Smooth muscle cell (in vitro differentiated cells): Measurements from ENCODE around the gene ERC1. TPM values are rescaled to one million over a fixed set of nuclear protein-coding genes. Genes with fewer than 3 reads are reported as not detected.

Source experiments
- DNase-seq: peaks from one replicate; lab custom pipeline; 2025; ENCODE audit not compliant: unreplicated experiment; lab: John Stamatoyannopoulos, UW
- H2AFZ ChIP-seq: fragments of 200-600 bp; sonication (generic); 2 replicates; pipeline ENCODE4 v1.6.0; 2016; ENCODE audit warnings: antibody characterized with exemption, low read depth, mild to moderate bottlenecking
- H3F3A ChIP-seq: fragments of 200-600 bp; sonication (generic); 2 replicates; pipeline ENCODE4 v1.6.0; 2017; ENCODE audit warnings: antibody characterized with exemption, low read depth
- H3K27ac ChIP-seq: fragments of 200-600 bp; sonication (generic); 2 replicates; pipeline ENCODE4 v1.5.1; 2016; ENCODE audit warnings: low read depth, mild to moderate bottlenecking
- H3K27me3 ChIP-seq: fragments of 200-600 bp; sonication (generic); 2 replicates; pipeline ENCODE4 v1.6.1; 2016; ENCODE audit warnings: low read depth, mild to moderate bottlenecking
- H3K36me3 ChIP-seq: fragments of 200-600 bp; sonication (generic); 2 replicates; pipeline ENCODE4 v1.5.1; 2016; ENCODE audit warnings: low read depth
- H3K4me1 ChIP-seq: fragments of 200-600 bp; sonication (generic); 2 replicates; pipeline ENCODE4 v1.5.1; 2016; ENCODE audit warnings: low read depth
- H3K4me2 ChIP-seq: fragments of 200-600 bp; sonication (generic); 2 replicates; pipeline ENCODE4 v1.6.0; 2016; ENCODE audit warnings: mild to moderate bottlenecking
- H3K4me3 ChIP-seq: fragments of 200-600 bp; sonication (generic); 2 replicates; pipeline ENCODE4 v1.5.1; 2016; ENCODE audit warnings: mild to moderate bottlenecking
- H3K79me2 ChIP-seq: fragments of 200-600 bp; sonication (generic); 2 replicates; pipeline ENCODE4 v1.6.0; 2016; ENCODE audit warnings: low read depth, mild to moderate bottlenecking
- H3K9ac ChIP-seq: fragments of 200-600 bp; sonication (generic); 2 replicates; pipeline ENCODE4 v1.6.0; 2016; ENCODE audit warnings: low read depth
- H3K9me3 ChIP-seq: fragments of 200-600 bp; sonication (generic); replicated peaks from 2 replicates; pipeline ENCODE4 v1.5.1; 2016; ENCODE audit warnings: low read depth
- H4K20me1 ChIP-seq: fragments of 200-600 bp; sonication (generic); 2 replicates; pipeline ENCODE4 v1.6.0; 2016; ENCODE audit warnings: low read depth
- WGBS: methylation state at CpG from one replicate; pipeline ENCODE4 v1.1.7; 2016; ENCODE audit warnings: low lambda C conversion rate; 5-methylcytosine and 5-hydroxymethylcytosine counted together
- polyA plus RNA-seq: library from polyadenylated mRNA; unstranded; fragments of >200 nt; fragmentation: Nextera tagmentation; extraction: Ambion mirVana; gene quantifications from 2 replicates; pipeline ENCODE4 v1.2.1, GENCODE V29; 2016
- total RNA-seq: library from RNA; depleted of rRNA; stranded (reverse); fragments of >200 nt; gene quantifications from 2 replicates; pipeline ENCODE4 v1.2.3, GENCODE V29; 2014
- TF ChIP-seq, protein P1 (sequence below): fragments of 200-600 bp; sonication (generic); IDR thresholded peaks from 2 replicates; pipeline ENCODE4 v1.5.1; 2017; ENCODE audit warnings: borderline replicate concordance, mild to moderate bottlenecking, antibody characterized with exemption; ENCODE audit not compliant: insufficient read depth, poor library complexity, severe bottlenecking

Gene ERC1
- total and polyA plus RNA-seq, 2 experiments from 2014 or later, result 13.8 to 17.6 TPM

DNA sequence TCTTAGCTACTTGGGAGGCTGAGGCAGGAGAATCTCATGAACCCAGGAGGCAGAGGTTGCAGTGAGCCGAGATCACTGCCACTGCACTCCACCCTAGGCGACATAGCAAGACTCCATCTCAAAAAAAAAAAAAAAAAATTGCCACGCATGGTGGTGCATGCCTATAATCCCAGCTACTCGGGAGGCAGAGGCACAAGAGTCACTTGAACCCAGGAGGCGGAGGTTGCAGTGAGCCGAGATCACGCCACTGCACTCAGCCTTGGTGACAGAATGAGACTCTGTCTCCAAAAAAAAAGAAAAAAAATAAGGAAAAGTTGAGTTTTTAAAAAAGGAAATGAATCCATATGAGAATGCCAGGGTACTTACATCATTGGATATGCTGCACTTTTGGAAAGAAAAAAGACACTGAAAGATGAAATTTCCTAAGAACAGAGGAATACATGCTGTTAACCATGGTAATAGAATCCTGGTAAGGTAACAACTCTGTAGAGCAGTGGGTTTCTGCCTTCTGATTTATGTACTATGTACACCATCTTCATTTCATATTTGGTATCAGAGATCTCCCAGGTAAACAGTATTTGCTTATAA lies 222.7 kb downstream of the ERC1 start:
- H3K4me2 ChIP-seq, result no peak overlapping the region
- H3K27ac ChIP-seq, result no peak overlapping the region
- H3K79me2 ChIP-seq, result peaks cover 8% of the 10 kb centered on the region
- H3K36me3 ChIP-seq, result no peaks in the 10 kb centered on the region
- peaks cover 24% of the 10 kb centered on the region for H3K4me1 ChIP-seq
- H3K27me3 ChIP-seq, result no peaks in the 10 kb centered on the region
- no peak overlapping the region for H3K4me3 ChIP-seq
- H3K9me3 ChIP-seq, result no peaks in the 10 kb centered on the region
- TF ChIP-seq, protein P1, sequence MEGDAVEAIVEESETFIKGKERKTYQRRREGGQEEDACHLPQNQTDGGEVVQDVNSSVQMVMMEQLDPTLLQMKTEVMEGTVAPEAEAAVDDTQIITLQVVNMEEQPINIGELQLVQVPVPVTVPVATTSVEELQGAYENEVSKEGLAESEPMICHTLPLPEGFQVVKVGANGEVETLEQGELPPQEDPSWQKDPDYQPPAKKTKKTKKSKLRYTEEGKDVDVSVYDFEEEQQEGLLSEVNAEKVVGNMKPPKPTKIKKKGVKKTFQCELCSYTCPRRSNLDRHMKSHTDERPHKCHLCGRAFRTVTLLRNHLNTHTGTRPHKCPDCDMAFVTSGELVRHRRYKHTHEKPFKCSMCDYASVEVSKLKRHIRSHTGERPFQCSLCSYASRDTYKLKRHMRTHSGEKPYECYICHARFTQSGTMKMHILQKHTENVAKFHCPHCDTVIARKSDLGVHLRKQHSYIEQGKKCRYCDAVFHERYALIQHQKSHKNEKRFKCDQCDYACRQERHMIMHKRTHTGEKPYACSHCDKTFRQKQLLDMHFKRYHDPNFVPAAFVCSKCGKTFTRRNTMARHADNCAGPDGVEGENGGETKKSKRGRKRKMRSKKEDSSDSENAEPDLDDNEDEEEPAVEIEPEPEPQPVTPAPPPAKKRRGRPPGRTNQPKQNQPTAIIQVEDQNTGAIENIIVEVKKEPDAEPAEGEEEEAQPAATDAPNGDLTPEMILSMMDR, result no peak
- WGBS, result 98% methylated on average over 7 of the region's 7 CpGs
- no peak overlapping the region for H3K9ac ChIP-seq
- no peak for DNase-seq
- H2AFZ ChIP-seq, result no peak overlapping the region
- no peaks in the 10 kb centered on the region for H3F3A ChIP-seq
- H4K20me1 ChIP-seq, result peaks cover 12% of the 10 kb centered on the region

DNA sequence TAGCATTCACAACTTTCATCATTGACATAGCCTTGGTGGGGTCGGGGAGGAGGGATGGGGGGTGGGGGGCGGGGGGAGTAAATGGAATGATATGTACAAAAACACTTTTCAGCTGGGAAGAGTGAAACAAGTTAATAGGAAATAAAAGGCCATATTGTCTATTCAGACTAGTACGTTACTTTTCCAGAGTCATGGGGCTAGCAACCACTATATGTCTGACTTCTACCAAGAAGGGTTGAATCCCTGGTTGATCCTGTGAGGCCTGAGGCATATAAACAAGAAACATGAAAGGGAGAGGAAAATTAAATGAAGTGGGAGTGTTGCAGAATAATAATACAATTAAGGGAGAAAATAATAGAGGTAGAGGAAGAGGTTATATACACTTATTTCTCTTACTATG lies 225.5 kb downstream of the ERC1 start:
- 76% methylated on average over 3 of the region's 3 CpGs for WGBS
- Histone ChIP-seq H3F3A (no peaks in the 10 kb centered on the region), H3K79me2 (no peaks in the 10 kb centered on the region), H3K4me3 (no peak overlapping the region), H3K27me3 (no peaks in the 10 kb centered on the region), H4K20me1 (peaks cover 5% of the 10 kb centered on the region), H3K27ac (no peak overlapping the region), H3K36me3 (no peaks in the 10 kb centered on the region), H3K9me3 (no peaks in the 10 kb centered on the region), H3K4me2 (no peak overlapping the region), H2AFZ (no peak overlapping the region), H3K4me1 (peaks cover 24% of the 10 kb centered on the region), H3K9ac (no peak overlapping the region)
- no peak for DNase-seq
- TF ChIP-seq, protein P1, result no peak

DNA sequence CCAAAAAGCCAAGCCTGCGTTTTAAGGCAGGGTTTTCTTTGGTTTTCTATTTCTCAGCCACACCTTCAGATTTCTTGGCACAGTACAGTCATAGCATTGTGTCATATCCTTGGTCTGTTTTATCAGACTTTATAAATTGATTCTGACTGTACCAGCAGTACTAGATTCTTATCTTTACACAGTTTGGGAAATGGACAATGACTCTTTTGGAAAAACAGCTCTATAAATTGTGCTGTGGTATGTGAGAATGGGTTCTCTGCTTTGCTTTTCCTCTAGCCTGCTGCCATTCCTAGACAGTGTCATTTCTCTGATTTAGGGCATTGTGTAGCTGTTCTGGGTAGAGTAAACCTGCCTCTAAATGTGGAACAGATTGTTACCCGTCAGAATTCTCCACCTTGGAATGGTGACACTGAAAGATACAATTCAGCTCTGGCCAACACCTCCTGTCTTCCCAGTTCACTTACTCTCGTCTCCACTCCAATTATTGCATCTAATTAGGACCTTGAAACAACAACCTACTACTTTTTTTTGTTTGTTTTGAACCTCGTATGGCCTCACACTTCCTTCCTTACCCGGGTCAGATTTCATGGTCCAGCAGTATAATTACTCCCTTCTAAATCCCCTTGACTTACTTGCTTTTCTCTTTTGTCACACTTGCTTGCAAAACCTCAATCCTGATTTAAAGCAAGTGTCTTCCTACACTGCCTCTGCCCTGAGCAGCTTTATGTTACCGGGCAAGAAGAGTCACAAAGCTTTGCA lies 226.3 kb downstream of the ERC1 start:
- H3K9me3 ChIP-seq, result no peaks in the 10 kb centered on the region
- peaks cover 5% of the 10 kb centered on the region for H4K20me1 ChIP-seq
- DNase-seq, result no peak
- no peak overlapping the region for H3K4me2 ChIP-seq
- peak overlapping the region; percentile 39 for H3K27ac ChIP-seq
- no peak overlapping the region for H3K4me3 ChIP-seq
- peaks cover 22% of the 10 kb centered on the region for H3K4me1 ChIP-seq
- H3K79me2 ChIP-seq, result no peaks in the 10 kb centered on the region
- no peaks in the 10 kb centered on the region for H3F3A ChIP-seq
- H3K9ac ChIP-seq, result no peak overlapping the region
- TF ChIP-seq, protein P1, result no peak
- H3K36me3 ChIP-seq, result no peaks in the 10 kb centered on the region
- WGBS, result 49% methylated on average over 6 of the region's 6 CpGs
- H2AFZ ChIP-seq, result no peak overlapping the region
- H3K27me3 ChIP-seq, result no peaks in the 10 kb centered on the region
